Middle frontal gyrus (tissue), 1 donor: ENCODE measurements around the gene LMO3.

ENCODE experiments used
- DNase-seq: peaks from one replicate; pipeline ENCODE4 v3.0.0-alpha.2; 2015; ENCODE audit warnings: low spot score; ENCODE audit errors: extremely low spot score

LMO3 gene

DNA sequence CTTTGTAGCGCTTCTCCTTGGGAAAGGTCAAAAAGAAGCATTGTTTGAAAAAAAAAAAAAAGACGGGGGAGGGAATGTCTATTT is at the start of gene LMO3:
Gene LMO3, minus strand, starts transcription at position 46 of the 84 bp plus-strand sequence. CDS start 5,302 bp downstream, outside the sequence.
- no peak for DNase-seq

- no peak for DNase-seq
These were observed 30.6 kb upstream of the LMO3 start for GRCh38 chr12:16636435-16637055.

- DNase-seq, result no peak
These were observed 28.8 kb upstream of the LMO3 start for GRCh38 chr12:16634786-16635185.

DNA sequence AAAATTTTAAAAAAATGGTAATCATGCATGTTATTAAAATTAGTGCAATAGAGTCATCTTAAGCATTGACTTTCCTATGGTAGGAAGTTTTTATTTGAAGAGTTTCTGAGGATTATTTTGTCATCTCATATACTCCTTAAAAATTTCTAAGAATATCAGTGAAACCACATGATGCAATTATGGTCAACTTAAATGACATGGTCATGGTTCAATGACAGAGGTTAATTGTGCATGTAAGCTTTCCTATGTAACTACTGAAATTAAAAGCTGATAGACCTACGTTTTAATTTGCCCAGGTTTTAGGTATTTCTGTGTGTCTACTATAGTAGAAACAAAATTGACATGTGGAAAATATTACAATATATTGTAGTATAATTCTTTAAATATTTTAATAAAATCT is 21.0 kb upstream of the LMO3 start:
- no peak for DNase-seq

GRCh38 chr12:16622338-16622737 is 16.4 kb upstream of the LMO3 start:
- no peak for DNase-seq

- no peak for DNase-seq
These were observed 13.6 kb upstream of the LMO3 start for GRCh38 chr12:16619537-16619936.

- no peak for DNase-seq
These were observed 12.3 kb upstream of the LMO3 start for GRCh38 chr12:16618256-16618655.

DNA sequence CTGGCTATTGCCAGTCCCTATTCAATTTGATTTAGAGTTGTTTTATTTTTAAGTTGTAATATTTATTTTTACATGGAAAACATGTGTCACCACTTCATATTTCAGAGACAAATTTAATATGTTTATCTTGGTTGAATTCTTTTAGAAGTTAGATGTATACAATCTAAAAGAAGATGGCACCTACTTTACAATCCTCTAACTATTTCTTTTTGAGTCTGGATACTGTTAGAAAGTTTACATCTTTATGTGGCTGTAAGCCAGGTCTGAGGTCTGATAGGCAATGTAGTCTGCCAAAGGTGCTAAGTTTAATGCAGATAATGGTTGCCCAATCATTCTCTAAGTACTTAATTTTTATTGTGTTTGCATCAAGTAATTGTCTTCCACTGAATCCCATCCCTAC is 7.2 kb upstream of the LMO3 start:
- DNase-seq, result no peak

DNA sequence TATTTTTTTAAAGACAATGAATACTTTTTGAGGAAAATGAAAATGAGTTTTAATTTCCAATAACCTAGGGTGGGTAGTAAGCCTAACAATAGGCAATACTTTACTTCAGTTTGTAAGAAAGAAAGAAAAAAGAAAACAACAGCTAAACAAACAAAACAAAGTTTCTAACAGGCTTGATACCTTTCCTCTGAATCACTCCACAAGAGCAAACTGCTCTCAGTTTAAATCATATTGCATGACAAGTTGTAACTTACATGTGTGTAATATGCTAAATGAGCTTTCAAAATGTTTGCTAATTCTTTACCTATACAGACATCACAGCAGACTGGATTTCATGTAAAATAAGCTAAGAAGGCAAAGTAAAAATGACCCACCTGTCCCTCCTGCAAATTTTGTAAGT is 6.7 kb upstream of the LMO3 start:
- no peak for DNase-seq

- DNase-seq, result peak; percentile 2
These were observed 5.2 kb upstream of the LMO3 start for GRCh38 chr12:16611146-16611545.

- peak; percentile 3 for DNase-seq
These were observed 4.8 kb upstream of the LMO3 start for GRCh38 chr12:16610743-16611142.

GRCh38 chr12:16610001-16610585 is 4.1 kb upstream of the LMO3 start:
- peak; percentile 44 for DNase-seq

GRCh38 chr12:16608946-16609539 is 3.1 kb upstream of the LMO3 start:
- peak; percentile 3 for DNase-seq

GRCh38 chr12:16607906-16608775 is 2.2 kb upstream of the LMO3 start:
- DNase-seq, result peak; percentile 2

GRCh38 chr12:16606991-16607390 is 1.0 kb upstream of the LMO3 start:
- DNase-seq, result no peak

- DNase-seq, result peak; percentile 33
These were observed 363 bp upstream of the LMO3 start for GRCh38 chr12:16606201-16606849.

GRCh38 chr12:16605642-16606116 is 283 bp downstream of the LMO3 start:
- peak; percentile 2 for DNase-seq

DNA sequence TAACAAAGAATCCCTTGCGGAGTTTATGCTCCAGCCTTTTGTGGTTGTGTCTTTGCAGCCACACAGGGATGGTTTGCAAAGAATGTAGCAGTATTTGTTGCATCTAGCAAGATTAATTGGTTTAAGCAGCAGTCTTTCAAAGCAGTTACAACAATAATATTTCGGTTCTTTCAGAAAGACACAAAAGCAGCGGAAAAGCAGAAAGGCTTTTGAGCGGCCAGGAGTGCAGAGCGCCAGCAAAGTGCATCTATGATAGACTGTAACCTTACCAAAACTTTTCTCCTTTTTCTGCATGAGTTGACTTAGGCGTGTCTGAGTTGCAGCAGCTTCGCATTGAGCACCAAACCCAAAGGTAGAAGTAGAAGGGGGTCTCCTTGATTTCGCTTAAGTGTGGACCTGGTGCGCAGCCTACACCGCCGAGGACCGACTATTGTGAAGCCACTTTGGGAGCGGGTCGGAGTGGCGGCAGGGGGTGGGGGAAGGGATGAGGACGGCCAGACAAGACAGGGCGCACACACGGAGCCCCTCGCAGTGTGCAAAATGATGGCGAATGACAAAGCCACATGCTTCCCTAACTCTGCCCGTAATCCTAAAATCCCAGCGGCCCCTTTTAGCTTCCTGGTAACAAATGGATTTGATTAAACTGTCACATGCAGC is 1.2 kb downstream of the LMO3 start:
- no peak for DNase-seq

DNA sequence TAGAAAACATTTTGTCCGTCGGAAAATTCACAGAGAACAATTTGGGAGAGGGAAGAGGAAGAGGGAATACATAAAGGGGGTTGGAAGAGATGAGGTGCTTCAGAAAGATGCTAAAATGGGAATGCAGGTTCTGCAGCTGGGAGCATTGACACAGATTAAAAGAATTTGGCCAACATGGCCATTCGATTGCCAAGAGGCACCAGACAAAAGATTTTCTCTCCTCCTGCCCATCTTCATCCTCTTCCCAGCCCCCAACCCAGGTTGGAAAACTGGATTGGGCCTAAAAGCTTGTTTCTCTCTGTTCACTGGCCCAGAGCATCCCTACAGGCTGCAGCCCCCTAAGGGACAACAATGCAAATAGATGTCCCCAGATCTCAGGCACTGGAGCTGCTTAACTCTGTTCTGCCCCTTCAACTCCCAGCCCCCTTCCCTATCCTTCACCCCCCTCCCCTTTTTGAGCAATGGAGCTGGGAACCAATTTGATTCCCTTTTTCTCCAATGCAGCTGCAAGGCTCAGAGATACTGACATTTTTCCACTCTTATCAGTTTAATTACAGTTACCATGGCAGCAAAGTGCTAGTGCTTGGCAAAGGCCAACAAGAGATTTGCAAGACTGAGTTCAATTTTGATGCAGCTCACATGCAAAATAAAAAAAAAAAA is 1.9 kb downstream of the LMO3 start:
- no peak for DNase-seq

DNA sequence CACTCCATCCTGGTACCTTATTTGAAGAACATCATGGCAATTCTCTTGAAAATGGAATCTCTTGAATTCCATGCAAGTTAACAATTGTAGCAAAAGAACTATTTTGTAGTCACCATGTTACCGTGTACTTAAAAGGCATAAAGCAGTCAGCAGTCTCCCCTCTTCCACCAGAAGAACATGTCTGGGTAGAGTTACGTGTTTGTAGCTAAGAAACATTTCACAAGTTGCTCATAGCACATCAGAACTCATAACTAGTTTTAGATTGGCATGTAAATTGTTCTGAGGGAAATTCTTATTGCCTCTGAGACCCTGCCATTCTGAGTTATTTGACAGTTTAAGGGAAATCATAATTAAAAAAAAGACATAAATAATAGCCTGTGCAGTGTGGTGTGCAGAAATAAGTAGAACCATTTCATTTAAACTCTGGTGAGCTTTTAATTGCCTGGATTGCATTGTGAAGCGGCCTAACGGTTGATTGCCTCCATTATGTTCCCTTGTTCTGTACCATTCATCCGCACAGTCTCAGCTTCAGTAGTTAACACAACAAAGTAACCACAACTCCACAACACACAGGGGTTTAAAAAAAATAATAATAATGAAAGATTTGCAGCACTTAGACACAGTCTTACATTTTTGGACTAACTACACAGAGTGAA is 2.6 kb downstream of the LMO3 start:
- no peak for DNase-seq
